Smooth muscle cell (in vitro differentiated cells): ENCODE measurements around the gene SMIM7. TPM values are rescaled to one million over a fixed set of nuclear protein-coding genes. Genes with fewer than 3 reads are reported as not detected.

ENCODE experiments used
- DNase-seq: peaks from one replicate; lab custom pipeline; 2025; ENCODE audit not compliant: unreplicated experiment; lab: John Stamatoyannopoulos, UW
- H2AFZ ChIP-seq: fragments of 200-600 bp; sonication (generic); 2 replicates; pipeline ENCODE4 v1.6.0; 2016; ENCODE audit warnings: antibody characterized with exemption, low read depth, mild to moderate bottlenecking
- H3F3A ChIP-seq: fragments of 200-600 bp; sonication (generic); 2 replicates; pipeline ENCODE4 v1.6.0; 2017; ENCODE audit warnings: antibody characterized with exemption, low read depth
- H3K27ac ChIP-seq: fragments of 200-600 bp; sonication (generic); 2 replicates; pipeline ENCODE4 v1.5.1; 2016; ENCODE audit warnings: low read depth, mild to moderate bottlenecking
- H3K27me3 ChIP-seq: fragments of 200-600 bp; sonication (generic); 2 replicates; pipeline ENCODE4 v1.6.1; 2016; ENCODE audit warnings: low read depth, mild to moderate bottlenecking
- H3K36me3 ChIP-seq: fragments of 200-600 bp; sonication (generic); 2 replicates; pipeline ENCODE4 v1.5.1; 2016; ENCODE audit warnings: low read depth
- H3K4me1 ChIP-seq: fragments of 200-600 bp; sonication (generic); 2 replicates; pipeline ENCODE4 v1.5.1; 2016; ENCODE audit warnings: low read depth
- H3K4me2 ChIP-seq: fragments of 200-600 bp; sonication (generic); 2 replicates; pipeline ENCODE4 v1.6.0; 2016; ENCODE audit warnings: mild to moderate bottlenecking
- H3K4me3 ChIP-seq: fragments of 200-600 bp; sonication (generic); 2 replicates; pipeline ENCODE4 v1.5.1; 2016; ENCODE audit warnings: mild to moderate bottlenecking
- H3K79me2 ChIP-seq: fragments of 200-600 bp; sonication (generic); 2 replicates; pipeline ENCODE4 v1.6.0; 2016; ENCODE audit warnings: low read depth, mild to moderate bottlenecking
- H3K9ac ChIP-seq: fragments of 200-600 bp; sonication (generic); 2 replicates; pipeline ENCODE4 v1.6.0; 2016; ENCODE audit warnings: low read depth
- H3K9me3 ChIP-seq: fragments of 200-600 bp; sonication (generic); replicated peaks from 2 replicates; pipeline ENCODE4 v1.5.1; 2016; ENCODE audit warnings: low read depth
- H4K20me1 ChIP-seq: fragments of 200-600 bp; sonication (generic); 2 replicates; pipeline ENCODE4 v1.6.0; 2016; ENCODE audit warnings: low read depth
- CTCF ChIP-seq: fragments of 200-600 bp; sonication (generic); IDR thresholded peaks from 2 replicates; pipeline ENCODE4 v1.5.1; 2017; ENCODE audit warnings: borderline replicate concordance, mild to moderate bottlenecking, antibody characterized with exemption; ENCODE audit not compliant: insufficient read depth, poor library complexity, severe bottlenecking
- WGBS: methylation state at CpG from one replicate; pipeline ENCODE4 v1.1.7; 2016; ENCODE audit warnings: low lambda C conversion rate; 5-methylcytosine and 5-hydroxymethylcytosine counted together
- polyA plus RNA-seq: library from polyadenylated mRNA; unstranded; fragments of >200 nt; fragmentation: Nextera tagmentation; extraction: Ambion mirVana; gene quantifications from 2 replicates; pipeline ENCODE4 v1.2.1, GENCODE V29; 2016
- total RNA-seq: library from RNA; depleted of rRNA; stranded (reverse); fragments of >200 nt; gene quantifications from 2 replicates; pipeline ENCODE4 v1.2.3, GENCODE V29; 2014

Gene SMIM7
- total and polyA plus RNA-seq, 2 experiments from 2014 or later, result 64.4 to 109 TPM

GRCh38 chr19:16604615-16605014 is 55.3 kb downstream of the SMIM7 start:
- no peak for TF ChIP-seq CTCF
- no peaks in the 10 kb centered on the region for H3K27me3 ChIP-seq
- H3K79me2 ChIP-seq, result peaks cover 94% of the 10 kb centered on the region
- no peak overlapping the region for H3K27ac ChIP-seq
- no peaks in the 10 kb centered on the region for H3K36me3 ChIP-seq
- H3K4me1 ChIP-seq, result no peaks in the 10 kb centered on the region
- no peak for DNase-seq
- H4K20me1 ChIP-seq, result peaks cover 100% of the 10 kb centered on the region
- H3K9ac ChIP-seq, result no peak overlapping the region
- H2AFZ ChIP-seq, result no peak overlapping the region
- no peak overlapping the region for H3K4me2 ChIP-seq
- H3K4me3 ChIP-seq, result no peak overlapping the region
- no peaks in the 10 kb centered on the region for H3K9me3 ChIP-seq
- WGBS, result 96% methylated on average over 6 of the region's 6 CpGs
- H3F3A ChIP-seq, result no peaks in the 10 kb centered on the region

GRCh38 chr19:16603090-16603489 is 56.9 kb downstream of the SMIM7 start:
- H3K27ac ChIP-seq, result no peak overlapping the region
- DNase-seq, result no peak
- no peaks in the 10 kb centered on the region for H3K4me1 ChIP-seq
- no peak overlapping the region for H3K9ac ChIP-seq
- H3K36me3 ChIP-seq, result no peaks in the 10 kb centered on the region
- no peaks in the 10 kb centered on the region for H3K27me3 ChIP-seq
- WGBS, result 95% methylated on average over 3 of the region's 3 CpGs
- no peaks in the 10 kb centered on the region for H3K9me3 ChIP-seq
- peaks cover 99% of the 10 kb centered on the region for H3K79me2 ChIP-seq
- no peak for TF ChIP-seq CTCF
- no peak overlapping the region for H3K4me3 ChIP-seq
- no peak overlapping the region for H3K4me2 ChIP-seq
- H4K20me1 ChIP-seq, result peaks cover 100% of the 10 kb centered on the region
- no peak overlapping the region for H2AFZ ChIP-seq
- no peaks in the 10 kb centered on the region for H3F3A ChIP-seq

- 95% methylated on average over 20 of the region's 20 CpGs for WGBS
Observed at GRCh38 chr19:16601378-16602052, 58.4 kb downstream of the SMIM7 start.

More at GRCh38 chr19:16601378-16602052, 58.4 kb downstream of the SMIM7 start:
- H3F3A ChIP-seq, result no peaks in the 10 kb centered on the region
- no peaks in the 10 kb centered on the region for H3K36me3 ChIP-seq
- TF ChIP-seq CTCF, result no peak
- no peaks in the 10 kb centered on the region for H3K27me3 ChIP-seq
- no peak overlapping the region for H3K4me3 ChIP-seq
- H3K79me2 ChIP-seq, result peaks cover 100% of the 10 kb centered on the region
- H2AFZ ChIP-seq, result no peak overlapping the region
- no peaks in the 10 kb centered on the region for H3K9me3 ChIP-seq
- H3K4me1 ChIP-seq, result no peaks in the 10 kb centered on the region
- H4K20me1 ChIP-seq, result peaks cover 100% of the 10 kb centered on the region
- H3K4me2 ChIP-seq, result no peak overlapping the region
- no peak for DNase-seq
- no peak overlapping the region for H3K9ac ChIP-seq
- H3K27ac ChIP-seq, result no peak overlapping the region
